Esophagus muscularis mucosa (tissue), 4 donors: ENCODE results near the gene TMEM72. TPM values are rescaled to one million over a fixed set of nuclear protein-coding genes. Genes with fewer than 3 reads are reported as not detected.

Experiments used
- DNase-seq: peaks from one replicate; pipeline ENCODE4 v3.0.0-alpha.2; 2017; ENCODE audit errors: extremely low spot score
- H3K27ac ChIP-seq, 4 donors: fragments of 200-600 bp; sonication (generic); replicated peaks in 1 of 4; 1 replicate in 3 of 4; 2 replicates in 1 of 4; pipeline ENCODE4 v1.5.1; 2016 to 2019; ENCODE audit warnings: mild to moderate bottlenecking in 1 of 4
- H3K27me3 ChIP-seq, 4 donors: fragments of 200-600 bp; sonication (generic); one replicate each; pipeline versions ENCODE4 v1.5.1 to v1.6.0; 2016 to 2019
- H3K36me3 ChIP-seq, 4 donors: fragments of 200-600 bp; sonication (generic); one replicate each; pipeline ENCODE4 v1.5.1; 2016 to 2019
- H3K4me1 ChIP-seq, 4 donors: fragments of 200-600 bp; sonication (generic); one replicate each; pipeline ENCODE4 v1.5.1; 2016 to 2019
- H3K4me3 ChIP-seq, 4 donors: fragments of 200-600 bp; sonication (generic); 1 replicate in 2 of 4; 2 replicates in 2 of 4; pipeline ENCODE4 v1.5.1; 2016 to 2019; ENCODE audit warnings: mild to moderate bottlenecking in 4 of 4, moderate library complexity in 1 of 4
- H3K9me3 ChIP-seq, 4 donors: fragments of 200-600 bp; sonication (generic); 1 replicate in 3 of 4; 2 replicates in 1 of 4; pipeline ENCODE4 v1.5.1; 2016 to 2019
- CTCF ChIP-seq, 3 experiments: fragments of 200-600 bp in 2 of 3; fragments of 450-650 bp in 1 of 3; sonication (generic) in 2 of 3; IDR thresholded peaks; one replicate each; pipeline ENCODE4 v1.5.1; 2017 to 2019; ENCODE audit warnings: antibody characterized with exemption in 3 of 3, mild to moderate bottlenecking in 2 of 3, moderate library complexity in 1 of 3
- EP300 ChIP-seq: sonication (generic); formaldehyde crosslinking; IDR thresholded peaks from one replicate; pipeline ENCODE4 v1.6.1; 2017; ENCODE audit warnings: antibody characterized with exemption
- POLR2A ChIP-seq: fragments of 450-650 bp; IDR thresholded peaks from one replicate; pipeline ENCODE4 v1.6.1; 2017; ENCODE audit warnings: antibody characterized with exemption, moderate library complexity, mild to moderate bottlenecking, low read depth
- POLR2AphosphoS5 ChIP-seq, 2 donors: sonication (generic); formaldehyde crosslinking; IDR thresholded peaks; one replicate each; pipeline ENCODE4 v1.6.1; 2017; ENCODE audit warnings: antibody characterized with exemption in 2 of 2
- WGBS: methylation state at CpG from one replicate; pipeline ENCODE4 v1.1.5; 2018; 5-methylcytosine and 5-hydroxymethylcytosine counted together
- intact Hi-C: fragments of 100-400 bp; cut with DNase I; formaldehyde crosslinking; loops from one replicate; pipeline ENCODE4 v1.15.1; 2023
- total RNA-seq, 4 donors: library from RNA; depleted of rRNA; stranded (reverse); fragments of >200 nt; gene quantifications; one replicate each; pipeline versions ENCODE4 v1.1.0 to v1.2.1, GENCODE V29; 2016

Gene TMEM72
- total RNA-seq, 4 donors from 2014 or later: not detected

- Histone ChIP-seq H3K4me1 (peaks cover 36 to 43% (median 41%) of the 10 kb centered on the region in 4 donors), H3K9me3 (no peaks in the 10 kb centered on the region), H3K27me3 (no peaks in the 10 kb centered on the region), H3K36me3 (no peaks in the 10 kb centered on the region), H3K4me3 (no peak overlapping the region), H3K27ac (peak overlapping the region; percentile 13 to 61 (median 38))
- TF ChIP-seq POLR2A: no peak
- no peak for TF ChIP-seq EP300
- TF ChIP-seq POLR2AphosphoS5 (IDR thresholded peaks at IDR 0.05): no peak
- TF ChIP-seq CTCF (IDR thresholded peaks at IDR 0.05): no peak
- intact Hi-C loops: no loop called here
- DNase-seq: no peak
- 57% methylated on average over 3 of the region's 3 CpGs for WGBS
These were observed 24.8 kb downstream of the TMEM72 start for GRCh38 chr10:44935966-44936295.

DNA sequence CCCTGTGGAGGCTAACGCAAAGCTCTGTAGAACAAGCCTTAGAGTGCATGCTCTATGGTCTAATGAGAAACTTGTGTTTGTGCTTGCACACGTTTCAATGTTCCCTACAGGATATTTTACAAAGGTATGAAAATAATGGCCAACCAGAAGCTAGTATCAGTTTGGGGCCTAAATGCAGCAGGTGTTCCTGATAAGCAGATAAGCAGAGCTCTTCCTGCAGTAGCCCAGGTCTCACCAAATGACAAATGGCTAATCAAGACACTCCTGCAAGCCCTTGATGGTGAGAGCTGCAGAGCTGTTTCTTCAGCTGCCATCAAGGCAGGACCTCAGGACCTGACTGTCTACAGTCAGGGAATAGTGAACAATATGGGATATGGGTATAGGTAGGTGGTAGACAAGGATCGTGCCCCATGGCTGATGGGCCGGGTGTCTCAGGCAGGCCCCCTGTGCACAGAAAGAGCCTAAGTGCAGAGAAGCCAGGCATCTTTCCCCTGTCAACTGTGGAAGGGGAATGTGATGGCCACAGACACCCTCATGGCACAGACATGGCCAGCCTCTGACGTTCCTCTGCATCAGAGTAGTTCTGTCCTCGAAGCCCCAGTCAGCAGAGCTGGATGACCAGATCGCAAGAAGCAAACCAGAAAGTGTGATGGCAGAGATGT is 25.3 kb downstream of the TMEM72 start:
- Histone ChIP-seq H3K27me3 (no peaks in the 10 kb centered on the region), H3K4me1 (peaks cover 36 to 43% (median 41%) of the 10 kb centered on the region in 4 donors), H3K27ac (peak overlapping the region; percentile 13 to 61 (median 38)), H3K4me3 (no peak overlapping the region), H3K9me3 (no peaks in the 10 kb centered on the region), H3K36me3 (no peaks in the 10 kb centered on the region)
- WGBS: 82% methylated on average over 7 of the region's 7 CpGs
- no peak for TF ChIP-seq CTCF (IDR thresholded peaks at IDR 0.05)
- no peak for TF ChIP-seq EP300
- intact Hi-C loops: no loop called here
- no peak for DNase-seq

GRCh38 chr10:44937196-44938005 is 26.3 kb downstream of the TMEM72 start:
- TF ChIP-seq POLR2AphosphoS5 (IDR thresholded peaks at IDR 0.05) (peak in 1 of 2 donors; percentile 14), EP300 (no peak)
- Histone ChIP-seq H3K4me3 (no peak overlapping the region), H3K4me1 (peaks cover 35 to 41% (median 39%) of the 10 kb centered on the region in 4 donors), H3K27me3 (no peaks in the 10 kb centered on the region), H3K36me3 (no peaks in the 10 kb centered on the region), H3K9me3 (no peaks in the 10 kb centered on the region), H3K27ac (no peak overlapping the region)
- intact Hi-C loops: no loop called here
- DNase-seq: no peak
- 87% methylated on average over 8 of the region's 9 CpGs for WGBS

DNA sequence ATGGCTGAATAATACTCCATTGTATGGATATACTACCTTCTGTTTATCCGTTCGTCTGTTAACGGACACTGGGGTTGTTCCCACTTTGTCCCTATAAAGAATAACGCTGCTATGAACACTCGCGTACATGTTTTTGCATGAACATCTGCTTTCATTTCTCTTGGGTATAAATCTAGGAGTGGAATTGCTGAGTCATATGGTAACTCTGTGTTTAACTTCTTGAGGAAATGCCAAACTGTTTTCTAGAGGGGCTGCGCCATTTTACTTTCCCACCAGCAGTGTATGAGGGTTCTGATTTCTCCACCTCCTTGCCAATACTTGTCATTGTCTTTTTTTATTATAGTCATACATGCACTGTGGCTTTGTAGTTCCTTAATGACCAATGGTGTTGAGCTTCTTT is 27.8 kb downstream of the TMEM72 start:
- H3K36me3 ChIP-seq: no peaks in the 10 kb centered on the region
- no peak overlapping the region for H3K27ac ChIP-seq
- H3K4me3 ChIP-seq: no peak overlapping the region
- DNase-seq: no peak
- no peaks in the 10 kb centered on the region for H3K9me3 ChIP-seq
- intact Hi-C loops: no loop called here
- no peak for TF ChIP-seq EP300
- TF ChIP-seq POLR2AphosphoS5 (IDR thresholded peaks at IDR 0.05): no peak
- no peak for TF ChIP-seq POLR2A
- no peak for TF ChIP-seq CTCF (IDR thresholded peaks at IDR 0.05)
- WGBS: 75% methylated on average over 7 of the region's 7 CpGs
- H3K27me3 ChIP-seq: no peaks in the 10 kb centered on the region
- H3K4me1 ChIP-seq: peaks cover 25 to 33% (median 27%) of the 10 kb centered on the region in 4 donors

GRCh38 chr10:44939691-44940401 is 28.7 kb downstream of the TMEM72 start:
- Histone ChIP-seq H3K27ac (no peak overlapping the region), H3K4me1 (peaks cover 18 to 25% (median 19%) of the 10 kb centered on the region in 4 donors), H3K4me3 (no peak overlapping the region), H3K36me3 (no peaks in the 10 kb centered on the region), H3K9me3 (peaks cover 0 to 5% (median 3%) of the 10 kb centered on the region in 4 donors), H3K27me3 (no peaks in the 10 kb centered on the region)
- TF ChIP-seq CTCF (IDR thresholded peaks at IDR 0.05) (no peak), EP300 (no peak), POLR2AphosphoS5 (IDR thresholded peaks at IDR 0.05) (no peak), POLR2A (no peak)
- intact Hi-C loops: no loop called here
- WGBS: 88% methylated on average over 7 of the region's 7 CpGs
- no peak for DNase-seq
